ENCODE results near the gene FAM32A. TPM values are rescaled to one million over a fixed set of nuclear protein-coding genes. Genes with fewer than 3 reads are reported as not detected.

Gene FAM32A
- polyA plus RNA-seq, 1 donor: 90.1 TPM

DNA sequence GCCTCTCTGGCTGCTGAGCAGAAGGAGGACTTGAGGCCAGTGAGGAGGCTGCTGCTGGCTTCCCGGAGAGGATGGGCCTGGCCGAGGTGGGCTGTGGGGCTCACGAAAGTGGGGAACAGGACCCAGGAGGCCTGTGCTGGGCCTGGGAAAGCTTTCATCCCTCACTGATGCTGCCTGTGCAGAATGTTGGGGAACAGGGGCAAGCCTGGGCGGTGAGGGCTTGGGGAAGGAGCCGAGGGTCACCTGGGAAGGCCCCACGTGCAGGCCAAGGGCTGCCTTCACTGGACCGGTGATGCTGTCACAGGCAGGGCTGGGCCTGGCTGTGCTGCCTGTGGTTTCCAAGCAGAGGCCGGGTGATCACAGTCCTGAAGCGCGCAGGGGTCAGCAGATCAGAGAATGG, 21.9 kb downstream of the FAM32A start:
- Histone ChIP-seq H3K36me3 (ENCODE audit: control insufficient read depth, insufficient read depth, low read length) (peaks cover 85% of the 10 kb centered on the region), H3K27me3 (ENCODE audit: control insufficient read depth, insufficient read depth, low read length) (no peaks in the 10 kb centered on the region), H3K4me3 (ENCODE audit: low read length) (no peak overlapping the region), H3K9me3 (ENCODE audit: control insufficient read depth, low read depth, low read length) (no peaks in the 10 kb centered on the region), H3K4me1 (ENCODE audit: control insufficient read depth, insufficient read depth, low read length) (no peaks in the 10 kb centered on the region), H3K27ac (ENCODE audit: low read length) (no peak overlapping the region)
- no peak for DNase-seq
- no CpG with 5 or more reads among the region's 10 CpGs for WGBS (ENCODE audit: insufficient coverage, low lambda C conversion rate)

- H3K4me3 ChIP-seq (ENCODE audit: low read length): no peak overlapping the region
- peaks cover 80% of the 10 kb centered on the region for H3K36me3 ChIP-seq (ENCODE audit: control insufficient read depth, insufficient read depth, low read length)
- no peaks in the 10 kb centered on the region for H3K9me3 ChIP-seq (ENCODE audit: control insufficient read depth, low read depth, low read length)
- no peak overlapping the region for H3K27ac ChIP-seq (ENCODE audit: low read length)
- no peaks in the 10 kb centered on the region for H3K4me1 ChIP-seq (ENCODE audit: control insufficient read depth, insufficient read depth, low read length)
- no CpG with 5 or more reads among the region's 12 CpGs for WGBS (ENCODE audit: insufficient coverage, low lambda C conversion rate)
- no peaks in the 10 kb centered on the region for H3K27me3 ChIP-seq (ENCODE audit: control insufficient read depth, insufficient read depth, low read length)
- DNase-seq: no peak
Observed at GRCh38 chr19:16207490-16208025, 22.3 kb downstream of the FAM32A start.

GRCh38 chr19:16208064-16208759, 23.0 kb downstream of the FAM32A start:
- whole genome bisulfite sequencing (ENCODE audit: insufficient coverage, low lambda C conversion rate): no CpG with 5 or more reads among the region's 21 CpGs
- Histone ChIP-seq H3K27me3 (ENCODE audit: control insufficient read depth, insufficient read depth, low read length) (no peaks in the 10 kb centered on the region), H3K4me1 (ENCODE audit: control insufficient read depth, insufficient read depth, low read length) (no peaks in the 10 kb centered on the region), H3K36me3 (ENCODE audit: control insufficient read depth, insufficient read depth, low read length) (peaks cover 74% of the 10 kb centered on the region), H3K4me3 (ENCODE audit: low read length) (no peak overlapping the region), H3K9me3 (ENCODE audit: control insufficient read depth, low read depth, low read length) (no peaks in the 10 kb centered on the region), H3K27ac (ENCODE audit: low read length) (no peak overlapping the region)
- DNase-seq: no peak

- Histone ChIP-seq H3K36me3 (ENCODE audit: control insufficient read depth, insufficient read depth, low read length) (peaks cover 65% of the 10 kb centered on the region), H3K4me1 (ENCODE audit: control insufficient read depth, insufficient read depth, low read length) (no peaks in the 10 kb centered on the region), H3K4me3 (ENCODE audit: low read length) (no peak overlapping the region), H3K27me3 (ENCODE audit: control insufficient read depth, insufficient read depth, low read length) (no peaks in the 10 kb centered on the region), H3K9me3 (ENCODE audit: control insufficient read depth, low read depth, low read length) (no peaks in the 10 kb centered on the region), H3K27ac (ENCODE audit: low read length) (no peak overlapping the region)
- no peak for DNase-seq
- no CpG with 5 or more reads among the region's 29 CpGs for WGBS (ENCODE audit: insufficient coverage, low lambda C conversion rate)
Observed at GRCh38 chr19:16208847-16209665, 23.8 kb downstream of the FAM32A start.

GRCh38 chr19:16210168-16210567, 25.0 kb downstream of the FAM32A start:
- H3K36me3 ChIP-seq (ENCODE audit: control insufficient read depth, insufficient read depth, low read length): peaks cover 57% of the 10 kb centered on the region
- no peaks in the 10 kb centered on the region for H3K27me3 ChIP-seq (ENCODE audit: control insufficient read depth, insufficient read depth, low read length)
- H3K27ac ChIP-seq (ENCODE audit: low read length): no peak overlapping the region
- H3K4me1 ChIP-seq (ENCODE audit: control insufficient read depth, insufficient read depth, low read length): no peaks in the 10 kb centered on the region
- WGBS (ENCODE audit: insufficient coverage, low lambda C conversion rate): 100% methylated on average over 1 of the region's 4 CpGs
- H3K9me3 ChIP-seq (ENCODE audit: control insufficient read depth, low read depth, low read length): no peaks in the 10 kb centered on the region
- H3K4me3 ChIP-seq (ENCODE audit: low read length): no peak overlapping the region
- no peak for DNase-seq

DNA sequence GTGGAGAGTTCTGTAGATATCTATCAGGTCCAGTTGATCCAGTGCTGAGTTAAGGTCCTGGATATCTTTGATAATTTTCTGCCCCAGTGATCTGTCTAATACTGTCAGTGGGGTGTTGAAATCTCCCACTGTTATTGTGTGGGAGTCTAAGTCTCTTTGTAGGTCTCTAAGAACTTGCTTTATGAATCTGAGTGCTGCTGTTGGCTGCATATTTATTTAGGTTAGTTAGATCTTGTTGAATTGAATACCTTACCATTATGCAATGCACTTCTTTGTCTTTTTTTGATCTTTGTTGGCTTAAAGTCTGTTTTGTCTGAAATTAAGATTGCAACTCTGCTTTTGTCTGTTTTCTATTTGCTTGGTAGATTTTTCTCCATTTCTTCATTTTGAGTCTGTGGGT, 27.9 kb downstream of the FAM32A start:
- Histone ChIP-seq H3K27ac (ENCODE audit: low read length) (no peak overlapping the region), H3K4me3 (ENCODE audit: low read length) (no peak overlapping the region), H3K9me3 (ENCODE audit: control insufficient read depth, low read depth, low read length) (no peaks in the 10 kb centered on the region), H3K36me3 (ENCODE audit: control insufficient read depth, insufficient read depth, low read length) (peaks cover 42% of the 10 kb centered on the region), H3K4me1 (ENCODE audit: control insufficient read depth, insufficient read depth, low read length) (no peaks in the 10 kb centered on the region), H3K27me3 (ENCODE audit: control insufficient read depth, insufficient read depth, low read length) (no peaks in the 10 kb centered on the region)
- DNase-seq: no peak

DNA sequence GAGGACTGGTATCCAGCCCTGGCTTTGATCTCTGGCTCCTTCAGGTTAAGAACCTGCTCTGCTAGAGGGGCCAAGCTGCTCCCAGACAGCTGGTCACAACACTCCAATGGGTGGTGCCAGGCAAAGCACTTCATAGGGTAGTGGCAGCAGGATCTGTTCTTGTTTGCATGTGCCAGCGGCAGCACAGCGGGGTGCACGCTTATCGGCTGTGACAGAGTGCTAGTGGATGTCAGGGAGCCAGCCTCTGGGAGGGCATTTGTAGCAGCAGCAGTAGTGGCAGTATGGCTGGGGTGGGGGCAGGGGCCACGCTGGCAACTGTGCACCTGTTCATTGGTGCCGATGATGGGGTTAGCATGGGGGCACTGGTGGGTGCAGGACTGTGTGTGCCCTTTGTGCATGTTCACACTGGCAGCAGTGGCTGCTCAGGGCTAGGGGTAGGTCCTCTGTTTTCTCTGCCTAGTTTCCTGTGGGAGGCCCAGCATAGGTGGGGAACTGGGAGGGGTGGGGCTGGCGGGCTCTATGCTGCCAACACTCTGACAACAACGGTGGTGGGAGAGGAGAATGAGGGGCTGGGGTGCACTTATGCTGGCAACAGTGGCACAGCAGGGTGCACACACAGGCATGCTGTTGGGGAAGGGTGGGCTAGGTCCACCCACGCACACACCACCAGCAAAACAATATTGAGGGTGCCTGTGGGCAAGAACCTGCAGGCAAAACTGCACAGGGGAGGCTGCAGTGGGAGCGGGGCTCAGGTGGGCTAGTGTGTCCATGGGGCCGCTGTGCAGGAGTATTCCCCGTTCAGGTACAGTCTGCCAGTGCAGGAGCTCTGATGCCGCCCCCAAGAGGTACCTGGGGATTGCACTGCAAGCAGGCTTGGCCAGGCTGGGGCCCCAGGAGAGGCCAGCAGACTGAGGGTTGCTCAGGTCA, 31.8 kb downstream of the FAM32A start:
- no CpG with 5 or more reads among the region's 13 CpGs for WGBS (ENCODE audit: insufficient coverage, low lambda C conversion rate)
- Histone ChIP-seq H3K27me3 (ENCODE audit: control insufficient read depth, insufficient read depth, low read length) (no peaks in the 10 kb centered on the region), H3K4me3 (ENCODE audit: low read length) (no peak overlapping the region), H3K27ac (ENCODE audit: low read length) (no peak overlapping the region), H3K9me3 (ENCODE audit: control insufficient read depth, low read depth, low read length) (peaks cover 18% of the 10 kb centered on the region), H3K36me3 (ENCODE audit: control insufficient read depth, insufficient read depth, low read length) (peaks cover 34% of the 10 kb centered on the region), H3K4me1 (ENCODE audit: control insufficient read depth, insufficient read depth, low read length) (no peaks in the 10 kb centered on the region)
- DNase-seq: no peak

DNA sequence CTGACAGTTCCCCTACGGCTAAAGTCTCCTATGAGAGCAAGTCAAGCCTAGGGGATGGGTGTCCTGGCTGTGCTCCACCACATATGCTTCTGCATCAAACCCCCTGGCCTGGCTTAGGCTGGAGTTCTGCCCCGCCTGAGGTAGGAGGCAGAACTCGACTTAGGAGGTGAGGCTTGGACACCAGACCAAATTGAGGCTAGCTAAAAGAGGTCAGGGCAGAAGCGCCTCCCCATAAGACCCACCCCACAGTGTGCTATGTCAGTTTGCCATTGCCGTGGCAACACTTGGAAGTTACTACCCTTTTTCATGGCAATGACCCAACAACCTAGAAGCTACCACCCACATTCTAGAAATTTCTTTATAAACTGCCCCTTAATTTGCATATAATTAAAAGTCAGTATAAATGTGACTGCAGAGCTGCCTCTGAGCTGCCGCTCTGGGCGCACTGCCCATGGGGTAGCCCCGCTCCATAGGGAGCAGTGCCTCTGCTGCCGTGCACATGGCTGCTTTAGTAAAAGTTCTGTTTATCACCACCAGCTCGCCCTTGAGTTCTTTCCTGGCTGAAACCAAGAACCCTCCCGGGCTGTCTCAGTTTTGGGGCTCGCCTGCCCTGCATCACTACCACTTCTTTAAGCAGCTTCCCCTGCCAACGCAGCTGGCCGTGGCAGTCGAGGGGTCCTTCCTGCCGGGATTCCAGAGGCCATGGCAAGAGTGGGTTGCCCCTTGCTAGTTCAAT, 32.7 kb downstream of the FAM32A start:
- Histone ChIP-seq H3K9me3 (ENCODE audit: control insufficient read depth, low read depth, low read length) (peaks cover 19% of the 10 kb centered on the region), H3K36me3 (ENCODE audit: control insufficient read depth, insufficient read depth, low read length) (peaks cover 41% of the 10 kb centered on the region), H3K27ac (ENCODE audit: low read length) (no peak overlapping the region), H3K4me3 (ENCODE audit: low read length) (no peak overlapping the region), H3K27me3 (ENCODE audit: control insufficient read depth, insufficient read depth, low read length) (no peaks in the 10 kb centered on the region), H3K4me1 (ENCODE audit: control insufficient read depth, insufficient read depth, low read length) (no peaks in the 10 kb centered on the region)
- no CpG with 5 or more reads among the region's 16 CpGs for WGBS (ENCODE audit: insufficient coverage, low lambda C conversion rate)
- DNase-seq: no peak

DNA sequence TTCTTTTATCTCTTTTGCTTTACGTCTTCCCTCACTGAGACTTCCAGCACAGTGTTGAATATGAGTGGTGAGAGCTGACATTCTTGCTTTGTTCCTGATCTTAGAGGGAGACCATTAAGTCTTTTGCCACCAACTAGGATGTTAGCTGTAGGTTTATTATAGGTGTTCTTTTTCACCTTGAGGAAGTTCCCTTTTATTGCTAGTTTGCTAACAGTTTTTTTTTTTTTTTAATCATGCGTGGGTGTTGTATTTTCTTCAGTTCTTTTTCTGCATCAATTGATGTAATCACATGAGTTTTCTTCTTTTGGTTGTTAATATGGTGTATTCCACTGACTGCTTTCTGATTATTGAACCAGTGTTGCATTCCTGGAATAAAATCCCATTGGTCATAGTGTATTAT, 33.6 kb downstream of the FAM32A start:
- no peak overlapping the region for H3K27ac ChIP-seq (ENCODE audit: low read length)
- DNase-seq: no peak
- H3K4me1 ChIP-seq (ENCODE audit: control insufficient read depth, insufficient read depth, low read length): no peaks in the 10 kb centered on the region
- H3K4me3 ChIP-seq (ENCODE audit: low read length): no peak overlapping the region
- peaks cover 19% of the 10 kb centered on the region for H3K9me3 ChIP-seq (ENCODE audit: control insufficient read depth, low read depth, low read length)
- H3K36me3 ChIP-seq (ENCODE audit: control insufficient read depth, insufficient read depth, low read length): peaks cover 50% of the 10 kb centered on the region
- no peaks in the 10 kb centered on the region for H3K27me3 ChIP-seq (ENCODE audit: control insufficient read depth, insufficient read depth, low read length)
- 100% methylated on average over 1 of the region's 2 CpGs for WGBS (ENCODE audit: insufficient coverage, low lambda C conversion rate)
